Measurements from ENCODE around the gene CDC123. TPM values are rescaled to one million over a fixed set of nuclear protein-coding genes. Genes with fewer than 3 reads are reported as not detected.

CDC123 gene
- total RNA-seq, 4 donors from 2014 or later = 40.1 to 77.4 (median 58.8) TPM

DNA sequence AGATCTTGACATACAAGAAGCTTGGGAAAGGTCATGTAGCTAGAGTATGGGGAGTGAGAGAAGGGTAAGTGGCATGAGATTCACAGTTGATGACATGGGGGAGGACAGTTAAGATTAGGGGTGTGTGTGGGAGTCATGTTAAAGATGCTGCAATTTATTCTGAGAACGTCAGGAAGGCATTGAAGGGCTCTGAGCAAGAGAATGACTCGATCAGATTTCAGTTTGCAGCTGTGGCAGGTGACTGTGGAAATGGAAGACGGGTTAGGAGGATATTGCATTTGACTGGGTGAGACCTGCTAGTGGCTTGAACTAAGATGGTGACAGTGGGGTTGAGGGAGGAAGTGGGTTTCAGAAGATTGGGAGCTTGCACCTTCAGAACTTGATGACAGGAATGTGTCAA is 5.6 kb downstream of the CDC123 start:
- intact Hi-C loops (cut with DNase I; ENCODE audit: low total_unique reads) = no loop called here
- TF ChIP-seq POLR2A (IDR thresholded peaks at IDR 0.05) = no peak
- TF ChIP-seq, protein P1, sequence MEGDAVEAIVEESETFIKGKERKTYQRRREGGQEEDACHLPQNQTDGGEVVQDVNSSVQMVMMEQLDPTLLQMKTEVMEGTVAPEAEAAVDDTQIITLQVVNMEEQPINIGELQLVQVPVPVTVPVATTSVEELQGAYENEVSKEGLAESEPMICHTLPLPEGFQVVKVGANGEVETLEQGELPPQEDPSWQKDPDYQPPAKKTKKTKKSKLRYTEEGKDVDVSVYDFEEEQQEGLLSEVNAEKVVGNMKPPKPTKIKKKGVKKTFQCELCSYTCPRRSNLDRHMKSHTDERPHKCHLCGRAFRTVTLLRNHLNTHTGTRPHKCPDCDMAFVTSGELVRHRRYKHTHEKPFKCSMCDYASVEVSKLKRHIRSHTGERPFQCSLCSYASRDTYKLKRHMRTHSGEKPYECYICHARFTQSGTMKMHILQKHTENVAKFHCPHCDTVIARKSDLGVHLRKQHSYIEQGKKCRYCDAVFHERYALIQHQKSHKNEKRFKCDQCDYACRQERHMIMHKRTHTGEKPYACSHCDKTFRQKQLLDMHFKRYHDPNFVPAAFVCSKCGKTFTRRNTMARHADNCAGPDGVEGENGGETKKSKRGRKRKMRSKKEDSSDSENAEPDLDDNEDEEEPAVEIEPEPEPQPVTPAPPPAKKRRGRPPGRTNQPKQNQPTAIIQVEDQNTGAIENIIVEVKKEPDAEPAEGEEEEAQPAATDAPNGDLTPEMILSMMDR (IDR thresholded peaks at IDR 0.05) = no peak
- 85 to 86% methylated on average over 3 of the region's 3 CpGs for WGBS, 2 donors
- H3K4me3 ChIP-seq (ENCODE audit: low read depth, poor library complexity, severe bottlenecking) = no peak overlapping the region
- DNase-seq (ENCODE audit: low spot score in 2 of 2) = no peak

DNA sequence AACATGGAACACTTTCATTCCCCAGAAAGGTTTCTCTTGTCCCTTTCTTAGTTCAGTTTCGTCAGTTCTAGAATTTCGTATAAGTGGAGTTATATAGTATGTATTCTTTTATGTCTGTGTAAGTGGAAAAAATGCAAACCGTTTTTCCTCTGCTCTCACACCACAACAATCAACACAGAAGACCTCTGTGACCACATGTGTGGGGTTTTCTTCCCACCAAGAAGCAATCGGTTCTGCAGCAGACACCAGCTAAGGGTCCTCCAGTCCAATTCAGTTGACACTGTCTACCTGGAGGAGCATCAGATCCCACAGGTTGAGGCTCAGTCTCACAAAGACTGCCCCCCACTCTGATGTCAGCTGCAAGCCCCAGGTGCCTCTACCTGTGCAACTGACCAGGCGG is 6.2 kb downstream of the CDC123 start:
- WGBS, 2 donors = 85% methylated on average over 5 of the region's 5 CpGs
- no peak for TF ChIP-seq POLR2A (IDR thresholded peaks at IDR 0.05)
- TF ChIP-seq, protein P1 (IDR thresholded peaks at IDR 0.05) = no peak
- no peak for DNase-seq (ENCODE audit: low spot score in 2 of 2)
- intact Hi-C loops (cut with DNase I; ENCODE audit: low total_unique reads) = no loop called here
- no peak overlapping the region for H3K4me3 ChIP-seq (ENCODE audit: low read depth, poor library complexity, severe bottlenecking)

DNA sequence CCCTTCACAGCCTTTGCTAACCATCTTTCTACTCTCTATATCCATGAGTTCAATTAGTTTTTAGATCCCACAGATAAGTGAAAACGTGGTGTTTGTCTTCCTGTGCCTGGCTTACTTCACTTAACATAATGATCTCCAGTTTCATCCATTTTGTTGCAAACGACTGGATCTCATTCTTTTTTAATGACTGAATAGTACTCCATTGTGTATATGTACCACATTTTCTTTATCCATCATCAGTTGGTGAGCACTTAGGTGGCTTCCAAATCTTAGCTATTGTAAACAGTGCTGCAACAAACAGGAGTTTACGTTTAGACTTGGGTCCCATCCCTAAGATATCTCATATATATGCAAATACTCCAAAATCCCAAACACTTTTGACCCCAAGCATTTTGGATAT is 9.1 kb downstream of the CDC123 start:
- intact Hi-C loops (cut with DNase I; ENCODE audit: low total_unique reads) = no loop called here
- DNase-seq (ENCODE audit: low spot score in 2 of 2) = no peak
- no peak overlapping the region for H3K4me3 ChIP-seq (ENCODE audit: low read depth, poor library complexity, severe bottlenecking)
- 90% methylated on average over 3 of the region's 3 CpGs for WGBS, 2 donors
- no peak for TF ChIP-seq POLR2A (IDR thresholded peaks at IDR 0.05)
- TF ChIP-seq, protein P1 (IDR thresholded peaks at IDR 0.05) = no peak

DNA sequence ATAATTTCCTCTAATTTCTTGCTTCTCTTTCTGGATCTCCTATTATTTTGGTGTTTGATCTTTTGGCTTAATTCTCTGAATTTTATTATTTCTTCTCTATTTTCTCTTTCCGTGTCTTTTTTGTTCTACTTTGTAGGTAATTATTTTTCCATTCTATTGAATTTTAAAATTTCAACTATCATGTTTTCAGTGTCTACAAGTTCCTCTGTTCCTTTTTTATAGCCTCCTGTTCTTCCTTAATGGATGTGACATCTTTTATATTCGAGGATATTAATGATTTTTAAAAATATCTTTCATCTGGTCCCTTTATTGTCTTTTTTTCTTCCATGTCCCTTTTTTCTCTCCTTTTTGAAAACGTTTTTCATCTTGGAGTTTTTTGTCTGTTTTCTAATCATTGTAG is 11.1 kb downstream of the CDC123 start:
- TF ChIP-seq, protein P1 (IDR thresholded peaks at IDR 0.05) = no peak
- TF ChIP-seq POLR2A (IDR thresholded peaks at IDR 0.05) = no peak
- intact Hi-C loops (cut with DNase I; ENCODE audit: low total_unique reads) = no loop called here
- DNase-seq (ENCODE audit: low spot score in 2 of 2) = no peak
- WGBS, 2 donors = 83 to 89% methylated on average over 3 of the region's 3 CpGs
- no peak overlapping the region for H3K4me3 ChIP-seq (ENCODE audit: low read depth, poor library complexity, severe bottlenecking)

DNA sequence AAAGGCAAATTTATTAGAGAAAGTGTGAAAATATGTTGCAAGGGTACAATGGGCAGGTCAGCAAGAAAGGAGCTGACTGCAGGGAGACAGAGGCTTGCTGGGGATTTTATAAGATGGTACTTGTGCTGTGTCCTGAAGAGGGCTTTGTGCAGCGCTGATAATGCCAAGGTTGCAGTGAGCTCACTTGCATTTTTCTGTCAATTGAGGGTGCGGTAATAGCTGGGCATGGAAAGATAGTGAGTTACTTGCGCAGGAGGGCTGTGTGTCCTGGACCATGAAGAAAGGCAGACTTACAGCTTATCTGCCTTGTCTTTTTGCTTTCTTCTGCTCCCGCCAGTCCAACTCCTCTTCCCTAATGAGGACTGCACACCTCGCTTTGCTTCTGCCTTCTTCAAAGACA is 12.5 kb downstream of the CDC123 start:
- whole genome bisulfite sequencing, 2 donors = 95 to 98% methylated on average over 5 of the region's 5 CpGs
- no peak for DNase-seq (ENCODE audit: low spot score in 2 of 2)
- intact Hi-C loops (cut with DNase I; ENCODE audit: low total_unique reads) = no loop called here
- H3K4me3 ChIP-seq (ENCODE audit: low read depth, poor library complexity, severe bottlenecking) = no peak overlapping the region
- TF ChIP-seq, protein P1 (IDR thresholded peaks at IDR 0.05) = no peak
- no peak for TF ChIP-seq POLR2A (IDR thresholded peaks at IDR 0.05)

DNA sequence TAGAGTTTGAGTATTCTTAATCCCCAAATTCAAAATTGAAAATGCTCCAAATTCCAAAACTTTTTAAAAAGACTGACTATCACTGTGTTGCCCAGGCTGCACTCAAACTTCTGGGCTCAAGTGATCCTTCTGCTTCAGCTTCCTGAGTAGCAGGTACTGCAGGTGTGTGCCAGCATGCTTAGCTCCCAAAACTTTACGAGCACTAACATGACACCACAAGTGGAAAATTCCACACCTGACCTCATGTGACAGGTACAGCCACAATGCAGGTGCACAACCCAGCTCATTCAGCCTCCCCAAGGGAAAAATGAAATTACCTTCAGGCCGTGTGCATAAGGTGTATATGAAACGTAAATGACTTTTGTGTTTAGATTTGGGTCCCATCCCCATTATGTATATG is 16.5 kb downstream of the CDC123 start:
- no peak overlapping the region for H3K4me3 ChIP-seq (ENCODE audit: low read depth, poor library complexity, severe bottlenecking)
- intact Hi-C loops (cut with DNase I; ENCODE audit: low total_unique reads) = no loop called here
- 48 to 62% methylated on average over 3 of the region's 3 CpGs for WGBS, 2 donors
- DNase-seq (ENCODE audit: low spot score in 2 of 2) = no peak
- TF ChIP-seq, protein P1 (IDR thresholded peaks at IDR 0.05) = no peak
- TF ChIP-seq POLR2A (IDR thresholded peaks at IDR 0.05) = no peak

Data from lower leg skin (tissue), 4 donors.